HepG2 (cell line): ENCODE results near the gene COL27A1. TPM values are rescaled to one million over a fixed set of nuclear protein-coding genes. Genes with fewer than 3 reads are reported as not detected.
A peak's percentile ranks its signal among the peaks of the same experiment; 100 is the strongest.

Experiments used
- BORCS8-MEF2B ChIP-seq: sonication (generic); formaldehyde crosslinking; IDR thresholded peaks from 2 replicates; pipeline ENCODE4 v1.8.0; 2022; ENCODE audit warnings: mild to moderate bottlenecking, missing genetic modification reagents
- JUNB ChIP-seq: sonication (generic); formaldehyde crosslinking; IDR thresholded peaks from 2 replicates; pipeline ENCODE4 v1.8.0; 2022; ENCODE audit warnings: missing genetic modification reagents, mild to moderate bottlenecking, borderline replicate concordance
- MIER3 ChIP-seq: IDR thresholded peaks from 2 replicates; pipeline ENCODE4 v1.6.1; 2016; ENCODE audit warnings: missing compliant biosample characterization, borderline replicate concordance
- NCOA2 ChIP-seq: sonication (generic); formaldehyde crosslinking; IDR thresholded peaks from 2 replicates; pipeline ENCODE4 v1.8.0; 2022; ENCODE audit warnings: inconsistent platforms
- NFRKB ChIP-seq: fragments of 450-650 bp; IDR thresholded peaks from 2 replicates; pipeline ENCODE4 v1.6.1; 2017
- SRF ChIP-seq: IDR thresholded peaks from 2 replicates; pipeline ENCODE4 v1.6.1; 2011; ENCODE audit warnings: mild to moderate bottlenecking, low read depth, low read length, moderate library complexity
- TCF7 ChIP-seq: sonication (generic); IDR thresholded peaks from 2 replicates; pipeline ENCODE4 v1.6.1; 2016; ENCODE audit warnings: antibody characterized with exemption, low read depth
- ZKSCAN8 ChIP-seq: IDR thresholded peaks from 2 replicates; pipeline ENCODE4 v1.6.1; 2016; ENCODE audit warnings: borderline replicate concordance, missing genetic modification reagents, missing compliant biosample characterization
- ZNF160 ChIP-seq: sonication (generic); formaldehyde crosslinking; IDR thresholded peaks from 2 replicates; pipeline ENCODE4 v1.8.0; 2022; ENCODE audit warnings: mild to moderate bottlenecking, inconsistent platforms, missing genetic modification reagents
- ZNF275 ChIP-seq: sonication (generic); formaldehyde crosslinking; IDR thresholded peaks from 2 replicates; pipeline ENCODE4 v1.8.0; 2022; ENCODE audit warnings: missing genetic modification reagents, mild to moderate bottlenecking, inconsistent platforms, borderline replicate concordance
- ZNF318 ChIP-seq: sonication (generic); formaldehyde crosslinking; IDR thresholded peaks from 2 replicates; pipeline ENCODE4 v1.4.0; 2020; ENCODE audit warnings: mild to moderate bottlenecking, missing genetic modification reagents
- ZNF614 ChIP-seq: IDR thresholded peaks from 2 replicates; pipeline ENCODE4 v1.6.1; 2018; ENCODE audit warnings: missing biosample characterization, missing genetic modification reagents, inconsistent platforms, borderline replicate concordance
- ZNF710 ChIP-seq: sonication (generic); formaldehyde crosslinking; IDR thresholded peaks from 2 replicates; pipeline ENCODE4 v1.5.0; 2020; ENCODE audit warnings: mild to moderate bottlenecking, missing genetic modification reagents, borderline replicate concordance
- polyA plus RNA-seq, 8 experiments: library from polyadenylated mRNA; depleted of rRNA in 3 of 8; stranded (reverse) in 7 of 8; unstranded in 1 of 8; fragments of >200 nt; fragmentation: Illumina TruSeq in 4 of 8; extraction: Trizol in 4 of 8; gene quantifications; 2 replicates each; pipeline versions ENCODE4 v1.2.1 to v1.2.3, GENCODE V29; 2011 to 2016; ENCODE audit warnings: low read depth in 4 of 8, missing spikeins in 1 of 8, mixed read lengths in 1 of 8; ENCODE audit not compliant: insufficient read depth in 1 of 8
- total RNA-seq, 5 experiments: library from RNA; depleted of rRNA; stranded (reverse); fragments of >200 nt; fragmentation: Illumina TruSeq; extraction: Trizol; gene quantifications; 2 replicates each; pipeline ENCODE4 v1.2.3, GENCODE V29; 2016; ENCODE audit warnings: low read depth in 1 of 5

COL27A1 gene
- total and polyA plus RNA-seq, 2 of the 13 experiments (the other 11 are each of a cell fraction or from before 2014, with no cell fraction given) = 71.3 to 89.1 TPM

- TF ChIP-seq ZNF275 (CRISPR knock-in tag) = no peak
- peak; percentile 60; the same call in 1 of the 2 replicates for TF ChIP-seq NCOA2
- TF ChIP-seq JUNB (CRISPR knock-in tag) = no peak
- TF ChIP-seq TCF7 = peak; percentile 60; the same call in 1 of the 2 replicates
- TF ChIP-seq ZNF160 = no peak
- TF ChIP-seq NFRKB = no peak
- TF ChIP-seq SRF = no peak
- TF ChIP-seq ZKSCAN8 = no peak
- no peak for TF ChIP-seq MIER3 (CRISPR knock-in tag)
- no peak for TF ChIP-seq ZNF710 (CRISPR knock-in tag)
- no peak for TF ChIP-seq BORCS8-MEF2B (CRISPR knock-in tag)
- TF ChIP-seq ZNF614 = no peak
- no peak for TF ChIP-seq ZNF318 (CRISPR knock-in tag)
These were observed 13.6 kb upstream of the COL27A1 start (continued) for GRCh38 chr9:114141553-114142402.
